ENCODE data around the gene SLC24A3. TPM values are rescaled to one million over a fixed set of nuclear protein-coding genes. Genes with fewer than 3 reads are reported as not detected.

The SLC24A3 gene
- polyA plus RNA-seq, 1 experiment = 1.7 TPM

- no peak for DNase-seq (ENCODE audit: low read depth)
- H3K4me3 ChIP-seq (ENCODE audit: low read depth, low read length) = no peak overlapping the region
- no peak for TF ChIP-seq CTCF (IDR thresholded peaks at IDR 0.05; ENCODE audit: insufficient read depth, low read depth, low read length)
- no peaks in the 10 kb centered on the region for H3K36me3 ChIP-seq (ENCODE audit: control insufficient read depth, insufficient read depth, low read length)
- ChIA-PET CTCF (no interaction called here), POLR2A (no interaction called here)
- no peaks in the 10 kb centered on the region for H3K27me3 ChIP-seq (ENCODE audit: control insufficient read depth, insufficient read depth, low read length)
Observed at GRCh38 chr20:19414600-19414999, 202.2 kb downstream of the SLC24A3 start.

DNA sequence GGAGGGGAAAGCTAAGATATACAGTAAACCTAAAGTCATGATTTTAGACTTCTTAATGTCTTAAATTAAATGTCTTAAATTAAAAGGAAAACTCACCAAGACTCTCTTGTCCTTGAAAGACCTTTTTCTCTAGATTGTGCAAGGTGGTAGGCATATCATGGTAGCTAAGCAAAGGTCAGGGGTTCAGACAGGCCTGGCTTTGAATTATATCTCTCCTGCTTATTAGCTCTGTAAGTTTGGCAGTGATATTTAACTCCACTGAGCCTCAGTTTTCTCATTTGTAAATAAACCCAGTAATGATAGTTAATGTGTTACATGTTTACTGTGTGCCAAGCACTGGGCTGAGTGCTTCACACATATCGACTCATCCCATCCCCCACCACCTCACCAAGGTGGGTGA lies 203.3 kb downstream of the SLC24A3 start:
- no peaks in the 10 kb centered on the region for H3K27me3 ChIP-seq (ENCODE audit: control insufficient read depth, insufficient read depth, low read length)
- H3K4me3 ChIP-seq (ENCODE audit: low read depth, low read length) = no peak overlapping the region
- H3K36me3 ChIP-seq (ENCODE audit: control insufficient read depth, insufficient read depth, low read length) = no peaks in the 10 kb centered on the region
- no peak for DNase-seq (ENCODE audit: low read depth)
- ChIA-PET POLR2A (no interaction called here), CTCF (interaction anchor here (0.6 to 0.7 kb wide), 3 partner anchors 19 to 823 kb away, joined by 3 to 7 read pairs (median 4); no protein-coding TSS in a partner anchor)
- TF ChIP-seq CTCF (IDR thresholded peaks at IDR 0.05; ENCODE audit: insufficient read depth, low read depth, low read length) = no peak

- no peak for DNase-seq (ENCODE audit: low read depth)
- Histone ChIP-seq H3K27me3 (ENCODE audit: control insufficient read depth, insufficient read depth, low read length) (no peaks in the 10 kb centered on the region), H3K36me3 (ENCODE audit: control insufficient read depth, insufficient read depth, low read length) (no peaks in the 10 kb centered on the region), H3K4me3 (ENCODE audit: low read depth, low read length) (no peak overlapping the region)
- ChIA-PET CTCF (no interaction called here), POLR2A (no interaction called here)
- no peak for TF ChIP-seq CTCF (IDR thresholded peaks at IDR 0.05; ENCODE audit: insufficient read depth, low read depth, low read length)
Observed at GRCh38 chr20:19416627-19417026, 204.2 kb downstream of the SLC24A3 start.

- Histone ChIP-seq H3K36me3 (ENCODE audit: control insufficient read depth, insufficient read depth, low read length) (no peaks in the 10 kb centered on the region), H3K27me3 (ENCODE audit: control insufficient read depth, insufficient read depth, low read length) (no peaks in the 10 kb centered on the region), H3K4me3 (ENCODE audit: low read depth, low read length) (no peak overlapping the region)
- ChIA-PET POLR2A (no interaction called here), CTCF (no interaction called here)
- DNase-seq (ENCODE audit: low read depth) = no peak
- TF ChIP-seq CTCF (IDR thresholded peaks at IDR 0.05; ENCODE audit: insufficient read depth, low read depth, low read length) = no peak
Observed at GRCh38 chr20:19419396-19419795, 207.0 kb downstream of the SLC24A3 start.

GRCh38 chr20:19423097-19423899 lies 210.9 kb downstream of the SLC24A3 start:
- TF ChIP-seq CTCF (IDR thresholded peaks at IDR 0.05; ENCODE audit: insufficient read depth, low read depth, low read length) = no peak
- no peak overlapping the region for H3K4me3 ChIP-seq (ENCODE audit: low read depth, low read length)
- DNase-seq (ENCODE audit: low read depth) = no peak
- POLR2A ChIA-PET = no interaction called here
- H3K27me3 ChIP-seq (ENCODE audit: control insufficient read depth, insufficient read depth, low read length) = no peaks in the 10 kb centered on the region
- no peaks in the 10 kb centered on the region for H3K36me3 ChIP-seq (ENCODE audit: control insufficient read depth, insufficient read depth, low read length)
- CTCF ChIA-PET = no interaction called here

All from BJ (cell line).